HCT116 (cell line): ENCODE data around the gene CDC42SE2. TPM values are rescaled to one million over a fixed set of nuclear protein-coding genes. Genes with fewer than 3 reads are reported as not detected.

Experiments
- ATAC-seq: fragments of 200-7000 bp; cut with Tn5 transposase; 2 replicates; pipeline ENCODE4 v1.9.1; 2020; ENCODE audit warnings: mild to moderate bottlenecking, moderate library complexity
- BruUV-seq: library from RNA; stranded (reverse); fragments of 400-500 nt; replicated peaks from 2 replicates; lab custom pipeline; 2021; lab: Mats Ljungman, UMichigan
- CTCF ChIA-PET: fragments of 300-600 bp; sonication (Branson Sonifier 250); formaldehyde crosslinking; loops from one replicate; lab custom pipeline; 2021; ENCODE audit warnings: antibody characterized with exemption; lab: Charles Lee
- POLR2A ChIA-PET: fragments of 300-600, 350-600 bp; sonication (Branson Sonifier 250); formaldehyde crosslinking; loops from one replicate; lab custom pipeline; 2021; ENCODE audit warnings: antibody characterized with exemption; lab: Charles Lee
- RAD21 ChIA-PET, 2 experiments: fragments of 300-600 bp; sonication (Branson Sonifier 250); formaldehyde crosslinking; loops; one replicate each; lab custom pipeline; 2023; ENCODE audit warnings: low total read pairs in 2 of 2; ENCODE audit not compliant: uncharacterized antibody in 2 of 2, unreplicated experiment in 2 of 2, low non-redundant PET in 1 of 2; lab: Charles Lee
- DNase-seq: peaks from one replicate; pipeline ENCODE4 v3.0.0-alpha.2; 2010; ENCODE audit warnings: low read depth, low spot score
- H2AFZ ChIP-seq: fragments of 200-600 bp; shearing (Covaris generic), sonication (generic); 2 replicates; pipeline ENCODE4 v1.6.1; 2017; ENCODE audit warnings: low read depth, mixed run types, mixed read lengths, antibody characterized with exemption, low read length; ENCODE audit not compliant: poor library complexity, severe bottlenecking
- H3K27ac ChIP-seq: 2 replicates; pipeline ENCODE4 v1.5.1; 2012; ENCODE audit warnings: low read depth, low read length
- H3K27me3 ChIP-seq: fragments of 200-600 bp; sonication (generic); 2 replicates; pipeline ENCODE4 v1.6.1; 2016; ENCODE audit warnings: mixed run types, low read length, mixed read lengths; ENCODE audit not compliant: insufficient read depth
- H3K36me3 ChIP-seq, 2 experiments: fragments of 200-500 bp in 1 of 2; fragments of 200-600 bp in 1 of 2; sonication (Bioruptor generic) in 1 of 2; sonication (generic) in 1 of 2; 2 replicates each; pipeline versions ENCODE4 v1.5.1 to v1.6.1; 2014 to 2016; ENCODE audit warnings: low read length in 2 of 2, inconsistent platforms in 1 of 2, mixed read lengths in 1 of 2, mixed run types in 1 of 2; ENCODE audit not compliant: insufficient read depth in 2 of 2, control insufficient read depth in 1 of 2
- H3K4me1 ChIP-seq, 2 experiments: fragments of 200-600 bp in 1 of 2; sonication (generic) in 1 of 2; 2 replicates each; pipeline versions ENCODE4 v1.5.1 to v1.6.1; 2012 to 2017; ENCODE audit warnings: low read length in 2 of 2, inconsistent platforms in 1 of 2, mild to moderate bottlenecking in 1 of 2, mixed read lengths in 1 of 2, mixed run types in 1 of 2, moderate library complexity in 1 of 2; ENCODE audit not compliant: insufficient read depth in 2 of 2, control insufficient read depth in 1 of 2
- H3K4me2 ChIP-seq: fragments of 200-600 bp; sonication (generic); 2 replicates; pipeline ENCODE4 v1.6.1; 2017; ENCODE audit warnings: mixed run types, low read length, mixed read lengths
- H3K4me3 ChIP-seq, 2 experiments: fragments of 200-600 bp in 1 of 2; sonication (generic) in 1 of 2; replicated peaks in 1 of 2; 2 replicates each; pipeline ENCODE4 v1.5.1; 2011 to 2016; ENCODE audit warnings: low read length in 2 of 2, control low read depth in 1 of 2, low read depth in 1 of 2, mild to moderate bottlenecking in 1 of 2, mixed read lengths in 1 of 2, mixed run types in 1 of 2
- H3K79me2 ChIP-seq: fragments of 200-600 bp; sonication (generic); 2 replicates; pipeline ENCODE4 v1.6.1; 2017; ENCODE audit warnings: mild to moderate bottlenecking, mixed run types, low read length, moderate library complexity, mixed read lengths; ENCODE audit not compliant: insufficient read depth
- H3K9ac ChIP-seq: fragments of 200-600 bp; sonication (generic); 2 replicates; pipeline ENCODE4 v1.6.1; 2016; ENCODE audit warnings: low read length, mixed read lengths
- H3K9me2 ChIP-seq: fragments of 200-600 bp; sonication (generic), shearing (Covaris generic); 2 replicates; pipeline ENCODE4 v1.6.1; 2017; ENCODE audit warnings: mixed run types, mild to moderate bottlenecking, moderate library complexity; ENCODE audit not compliant: insufficient read depth
- H3K9me3 ChIP-seq, 2 experiments: fragments of 200-500 bp in 1 of 2; fragments of 200-600 bp in 1 of 2; sonication (Bioruptor generic) in 1 of 2; sonication (generic) in 1 of 2; 2 replicates each; pipeline ENCODE4 v1.6.1; 2014 to 2017; ENCODE audit warnings: low read length in 2 of 2, mixed read lengths in 2 of 2, inconsistent platforms in 1 of 2, low read depth in 1 of 2, mild to moderate bottlenecking in 1 of 2, mixed run types in 1 of 2, moderate library complexity in 1 of 2; ENCODE audit not compliant: control insufficient read depth in 1 of 2, insufficient read depth in 1 of 2
- H4K20me1 ChIP-seq: fragments of 200-600 bp; sonication (generic), shearing (Covaris generic); 2 replicates; pipeline ENCODE4 v1.6.1; 2017; ENCODE audit warnings: mixed run types, mild to moderate bottlenecking, moderate library complexity; ENCODE audit not compliant: insufficient read depth
- CEBPB ChIP-seq: IDR thresholded peaks from 2 replicates; pipeline ENCODE4 v1.6.1; 2012; ENCODE audit warnings: low read depth
- EGR1 ChIP-seq: IDR thresholded peaks from 2 replicates; pipeline ENCODE4 v1.6.1; 2012; ENCODE audit warnings: low read depth
- ELF1 ChIP-seq: IDR thresholded peaks from 2 replicates; pipeline ENCODE4 v1.6.1; 2012; ENCODE audit warnings: low read depth, borderline replicate concordance
- EZH2 ChIP-seq: fragments of 200-600 bp; sonication (generic); IDR thresholded peaks from 2 replicates; pipeline ENCODE4 v1.6.1; 2017; ENCODE audit warnings: antibody characterized with exemption, mixed run types
- FOSL1 ChIP-seq: IDR thresholded peaks from 2 replicates; pipeline ENCODE4 v1.6.1; 2012; ENCODE audit warnings: low read depth
- JUND ChIP-seq: IDR thresholded peaks from 2 replicates; pipeline ENCODE4 v1.6.1; 2012
- POLR2A ChIP-seq: IDR thresholded peaks from 2 replicates; pipeline ENCODE4 v1.7.0; 2011; ENCODE audit warnings: borderline replicate concordance; ENCODE audit not compliant: insufficient read depth, insufficient read length; ENCODE audit errors: extremely low read depth
- POLR2AphosphoS5 ChIP-seq: IDR thresholded peaks from 2 replicates; pipeline ENCODE4 v1.6.1; 2011; ENCODE audit warnings: mild to moderate bottlenecking, low read depth, low read length, moderate library complexity
- RAD21 ChIP-seq: IDR thresholded peaks from 2 replicates; pipeline ENCODE4 v1.6.1; 2012; ENCODE audit warnings: low read depth, mild to moderate bottlenecking
- SP1 ChIP-seq: IDR thresholded peaks from 2 replicates; pipeline ENCODE4 v1.6.1; 2012; ENCODE audit warnings: low read depth
- SRF ChIP-seq: IDR thresholded peaks from 2 replicates; pipeline ENCODE4 v1.6.1; 2012; ENCODE audit warnings: low read depth
- TCF7L2 ChIP-seq: IDR thresholded peaks from 2 replicates; pipeline ENCODE4 v1.7.0; 2011; ENCODE audit warnings: borderline replicate concordance, inconsistent platforms; ENCODE audit not compliant: insufficient read depth, insufficient read length; ENCODE audit errors: extremely low read depth
- YY1 ChIP-seq: IDR thresholded peaks from 2 replicates; pipeline ENCODE4 v1.6.1; 2011; ENCODE audit warnings: low read length, low read depth, moderate library complexity, mild to moderate bottlenecking; ENCODE audit not compliant: insufficient replicate concordance; ENCODE audit errors: extremely low read depth
- ZFX ChIP-seq: fragments of 450-650 bp; IDR thresholded peaks from 2 replicates; pipeline ENCODE4 v1.6.1; 2017
- ZNF274 ChIP-seq: fragments of 200-500 bp; sonication (Bioruptor generic); IDR thresholded peaks from 2 replicates; pipeline ENCODE4 v1.6.1; 2014; ENCODE audit warnings: mild to moderate bottlenecking, low read depth, low read length, inconsistent platforms
- intact Hi-C: fragments of 100-400 bp; cut with micrococcal nuclease; formaldehyde crosslinking; loops from 2 replicates; pipeline ENCODE4 v1.10.0; 2022
- total RNA-seq: library from RNA; stranded (reverse); gene quantifications from one replicate; pipeline ENCODE4 v1.2.1, GENCODE V29; 2021; ENCODE audit not compliant: unreplicated experiment
- TF ChIP-seq, protein P1 (sequence below): IDR thresholded peaks from 2 replicates; pipeline ENCODE4 v1.6.1; 2012
- TF ChIP-seq, protein P2 (sequence below): IDR thresholded peaks from 2 replicates; pipeline ENCODE4 v1.6.1; 2012; ENCODE audit warnings: low read depth
- TF ChIP-seq, protein P3 (sequence below): IDR thresholded peaks from 2 replicates; pipeline ENCODE4 v1.6.1; 2012
- TF ChIP-seq, protein P4 (sequence below), 3 experiments: fragments of 200-600 bp in 1 of 3; sonication (generic) in 1 of 3; IDR thresholded peaks in 2 of 3; conservative IDR thresholded peaks in 1 of 3; 2 replicates each; pipeline ENCODE4 v1.5.1; 2012 to 2017; ENCODE audit warnings: low read depth in 2 of 3, low read length in 2 of 3, antibody characterized with exemption in 1 of 3, borderline replicate concordance in 1 of 3, control low read depth in 1 of 3, mild to moderate bottlenecking in 1 of 3, mixed read lengths in 1 of 3, mixed run types in 1 of 3, moderate library complexity in 1 of 3; ENCODE audit not compliant: insufficient read depth in 1 of 3

CDC42SE2 gene
- total RNA-seq, 1 experiment from 2014 or later: 27.0 TPM

DNA sequence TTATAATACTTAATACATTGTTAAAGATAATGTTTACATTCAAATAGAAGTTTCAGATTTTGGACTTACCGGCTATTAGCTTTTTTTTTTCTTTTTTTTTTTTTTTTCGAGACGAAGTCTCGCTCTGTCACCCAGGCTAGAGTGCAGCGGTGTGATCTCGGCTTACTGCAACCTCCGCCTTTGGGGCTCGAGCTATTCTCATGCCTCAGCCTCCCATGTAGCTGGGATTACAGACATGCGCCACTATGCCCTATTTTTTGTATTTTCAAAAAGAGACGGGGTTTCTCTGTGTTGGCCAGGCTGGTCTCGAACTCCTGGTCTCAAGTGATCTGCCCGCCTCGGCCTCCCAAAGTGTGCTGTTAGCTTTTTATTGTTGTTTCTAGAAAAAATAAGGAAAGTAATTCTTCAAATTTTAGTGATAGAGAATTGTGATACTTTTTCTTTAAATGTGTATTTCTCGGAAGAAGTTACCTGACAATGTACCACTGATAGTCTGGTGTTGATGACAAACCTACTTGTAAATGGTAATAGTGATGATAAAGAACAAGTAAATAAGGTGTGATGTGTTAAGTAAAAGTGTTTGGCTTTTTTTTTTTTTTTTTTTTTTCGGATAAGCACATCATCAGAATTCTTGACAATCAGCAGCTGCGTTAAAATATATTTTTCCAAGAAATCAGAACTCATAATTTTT lies 2.7 kb downstream of the CDC42SE2 start:
- CTCF ChIA-PET: interaction anchor here (0.9 kb wide), 1 partner anchor 9 kb away, joined by 4 read pairs; no protein-coding TSS in a partner anchor
- TF ChIP-seq ELF1: no peak
- TF ChIP-seq, protein P1, sequence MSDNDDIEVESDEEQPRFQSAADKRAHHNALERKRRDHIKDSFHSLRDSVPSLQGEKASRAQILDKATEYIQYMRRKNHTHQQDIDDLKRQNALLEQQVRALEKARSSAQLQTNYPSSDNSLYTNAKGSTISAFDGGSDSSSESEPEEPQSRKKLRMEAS: no peak
- TF ChIP-seq SRF: no peak
- TF ChIP-seq, protein P2, sequence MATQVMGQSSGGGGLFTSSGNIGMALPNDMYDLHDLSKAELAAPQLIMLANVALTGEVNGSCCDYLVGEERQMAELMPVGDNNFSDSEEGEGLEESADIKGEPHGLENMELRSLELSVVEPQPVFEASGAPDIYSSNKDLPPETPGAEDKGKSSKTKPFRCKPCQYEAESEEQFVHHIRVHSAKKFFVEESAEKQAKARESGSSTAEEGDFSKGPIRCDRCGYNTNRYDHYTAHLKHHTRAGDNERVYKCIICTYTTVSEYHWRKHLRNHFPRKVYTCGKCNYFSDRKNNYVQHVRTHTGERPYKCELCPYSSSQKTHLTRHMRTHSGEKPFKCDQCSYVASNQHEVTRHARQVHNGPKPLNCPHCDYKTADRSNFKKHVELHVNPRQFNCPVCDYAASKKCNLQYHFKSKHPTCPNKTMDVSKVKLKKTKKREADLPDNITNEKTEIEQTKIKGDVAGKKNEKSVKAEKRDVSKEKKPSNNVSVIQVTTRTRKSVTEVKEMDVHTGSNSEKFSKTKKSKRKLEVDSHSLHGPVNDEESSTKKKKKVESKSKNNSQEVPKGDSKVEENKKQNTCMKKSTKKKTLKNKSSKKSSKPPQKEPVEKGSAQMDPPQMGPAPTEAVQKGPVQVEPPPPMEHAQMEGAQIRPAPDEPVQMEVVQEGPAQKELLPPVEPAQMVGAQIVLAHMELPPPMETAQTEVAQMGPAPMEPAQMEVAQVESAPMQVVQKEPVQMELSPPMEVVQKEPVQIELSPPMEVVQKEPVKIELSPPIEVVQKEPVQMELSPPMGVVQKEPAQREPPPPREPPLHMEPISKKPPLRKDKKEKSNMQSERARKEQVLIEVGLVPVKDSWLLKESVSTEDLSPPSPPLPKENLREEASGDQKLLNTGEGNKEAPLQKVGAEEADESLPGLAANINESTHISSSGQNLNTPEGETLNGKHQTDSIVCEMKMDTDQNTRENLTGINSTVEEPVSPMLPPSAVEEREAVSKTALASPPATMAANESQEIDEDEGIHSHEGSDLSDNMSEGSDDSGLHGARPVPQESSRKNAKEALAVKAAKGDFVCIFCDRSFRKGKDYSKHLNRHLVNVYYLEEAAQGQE: no peak
- TF ChIP-seq EZH2: no peak
- TF ChIP-seq ZFX: no peak
- no peak for TF ChIP-seq RAD21
- TF ChIP-seq CEBPB: no peak
- no peak for TF ChIP-seq YY1
- TF ChIP-seq, protein P3, sequence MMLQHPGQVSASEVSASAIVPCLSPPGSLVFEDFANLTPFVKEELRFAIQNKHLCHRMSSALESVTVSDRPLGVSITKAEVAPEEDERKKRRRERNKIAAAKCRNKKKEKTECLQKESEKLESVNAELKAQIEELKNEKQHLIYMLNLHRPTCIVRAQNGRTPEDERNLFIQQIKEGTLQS: no peak
- no peak for TF ChIP-seq POLR2AphosphoS5
- no peak for TF ChIP-seq EGR1
- no peak for TF ChIP-seq SP1
- TF ChIP-seq, protein P4, sequence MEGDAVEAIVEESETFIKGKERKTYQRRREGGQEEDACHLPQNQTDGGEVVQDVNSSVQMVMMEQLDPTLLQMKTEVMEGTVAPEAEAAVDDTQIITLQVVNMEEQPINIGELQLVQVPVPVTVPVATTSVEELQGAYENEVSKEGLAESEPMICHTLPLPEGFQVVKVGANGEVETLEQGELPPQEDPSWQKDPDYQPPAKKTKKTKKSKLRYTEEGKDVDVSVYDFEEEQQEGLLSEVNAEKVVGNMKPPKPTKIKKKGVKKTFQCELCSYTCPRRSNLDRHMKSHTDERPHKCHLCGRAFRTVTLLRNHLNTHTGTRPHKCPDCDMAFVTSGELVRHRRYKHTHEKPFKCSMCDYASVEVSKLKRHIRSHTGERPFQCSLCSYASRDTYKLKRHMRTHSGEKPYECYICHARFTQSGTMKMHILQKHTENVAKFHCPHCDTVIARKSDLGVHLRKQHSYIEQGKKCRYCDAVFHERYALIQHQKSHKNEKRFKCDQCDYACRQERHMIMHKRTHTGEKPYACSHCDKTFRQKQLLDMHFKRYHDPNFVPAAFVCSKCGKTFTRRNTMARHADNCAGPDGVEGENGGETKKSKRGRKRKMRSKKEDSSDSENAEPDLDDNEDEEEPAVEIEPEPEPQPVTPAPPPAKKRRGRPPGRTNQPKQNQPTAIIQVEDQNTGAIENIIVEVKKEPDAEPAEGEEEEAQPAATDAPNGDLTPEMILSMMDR (IDR thresholded peaks at IDR 0.05 in 2 of 3, conservative IDR thresholded peaks at IDR 0.05 in 1 of 3; ENCODE audit: borderline replicate concordance in 1 of 3, insufficient read depth in 1 of 3, low read depth in 2 of 3, low read length in 2 of 3): no peak
- no peak for TF ChIP-seq FOSL1
- no peak for TF ChIP-seq ZNF274
- no peak for TF ChIP-seq POLR2A
- no peak for TF ChIP-seq JUND
- TF ChIP-seq TCF7L2: no peak
- POLR2A ChIA-PET: no interaction called here
- no peak for ATAC-seq
- Histone ChIP-seq H3K4me1 (peaks cover 30 to 50% of the 10 kb centered on the region in 2 experiments), H3K79me2 (peaks cover 69% of the 10 kb centered on the region), H3K27me3 (no peaks in the 10 kb centered on the region), H3K4me3 (no peak overlapping the region), H3K9me3 (no peaks in the 10 kb centered on the region), H3K36me3 (no peaks in the 10 kb centered on the region; a peak in 1 of 4 replicates), H3K4me2 (no peak overlapping the region), H4K20me1 (peaks cover 3% of the 10 kb centered on the region; the same call in 1 of the 2 replicates), H3K9me2 (no peaks in the 10 kb centered on the region), H3K9ac (no peak overlapping the region), H3K27ac (no peak overlapping the region), H2AFZ (no peak overlapping the region)
- intact Hi-C loops: no loop called here
- RAD21 ChIA-PET: no interaction called here
- no TSS peak for BruUV-seq
- no peak for DNase-seq
